ENCODE measurements around the gene MINDY1.

DNA sequence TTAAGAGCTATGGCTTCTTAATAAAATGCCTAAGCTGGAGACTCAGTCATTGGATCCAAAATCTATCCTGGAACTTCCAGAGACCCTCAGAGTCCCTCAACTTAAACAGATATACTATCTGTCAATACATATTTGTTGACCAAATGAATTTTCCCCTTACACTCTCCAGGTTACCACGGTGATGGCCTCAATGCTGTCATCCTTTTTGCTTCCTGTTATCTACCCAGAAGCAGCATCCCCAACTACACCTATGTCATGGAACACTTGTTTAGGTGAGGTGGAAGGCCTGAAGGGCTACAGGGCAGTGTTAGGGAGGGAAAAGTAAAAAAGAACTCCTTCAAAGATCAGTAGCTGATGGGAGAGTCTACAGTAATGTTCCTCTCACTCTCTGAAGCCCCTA, 36.5 kb upstream of the MINDY1 start:
- TF ChIP-seq POLR2A (IDR thresholded peaks at IDR 0.05; ENCODE audit: low read depth, low read length) (no peak), HDAC2 (IDR thresholded peaks at IDR 0.05) (no peak), SMC3 (IDR thresholded peaks at IDR 0.05; ENCODE audit: borderline replicate concordance, low read length) (no peak), CREB1 (IDR thresholded peaks at IDR 0.05; ENCODE audit: low read depth) (no peak), NRF1 (conservative IDR thresholded peaks at IDR 0.05; ENCODE audit: low read depth, low read length) (no peak)
- TF ChIP-seq, protein P1, sequence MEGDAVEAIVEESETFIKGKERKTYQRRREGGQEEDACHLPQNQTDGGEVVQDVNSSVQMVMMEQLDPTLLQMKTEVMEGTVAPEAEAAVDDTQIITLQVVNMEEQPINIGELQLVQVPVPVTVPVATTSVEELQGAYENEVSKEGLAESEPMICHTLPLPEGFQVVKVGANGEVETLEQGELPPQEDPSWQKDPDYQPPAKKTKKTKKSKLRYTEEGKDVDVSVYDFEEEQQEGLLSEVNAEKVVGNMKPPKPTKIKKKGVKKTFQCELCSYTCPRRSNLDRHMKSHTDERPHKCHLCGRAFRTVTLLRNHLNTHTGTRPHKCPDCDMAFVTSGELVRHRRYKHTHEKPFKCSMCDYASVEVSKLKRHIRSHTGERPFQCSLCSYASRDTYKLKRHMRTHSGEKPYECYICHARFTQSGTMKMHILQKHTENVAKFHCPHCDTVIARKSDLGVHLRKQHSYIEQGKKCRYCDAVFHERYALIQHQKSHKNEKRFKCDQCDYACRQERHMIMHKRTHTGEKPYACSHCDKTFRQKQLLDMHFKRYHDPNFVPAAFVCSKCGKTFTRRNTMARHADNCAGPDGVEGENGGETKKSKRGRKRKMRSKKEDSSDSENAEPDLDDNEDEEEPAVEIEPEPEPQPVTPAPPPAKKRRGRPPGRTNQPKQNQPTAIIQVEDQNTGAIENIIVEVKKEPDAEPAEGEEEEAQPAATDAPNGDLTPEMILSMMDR (IDR thresholded peaks at IDR 0.05 in 2 of 3, conservative IDR thresholded peaks at IDR 0.05 in 1 of 3; ENCODE audit: control insufficient read depth in 2 of 3, extremely low read depth in 1 of 3, insufficient read depth in 1 of 3, low read depth in 3 of 3, low read length in 3 of 3): no peak
- TF ChIP-seq, protein P2, sequence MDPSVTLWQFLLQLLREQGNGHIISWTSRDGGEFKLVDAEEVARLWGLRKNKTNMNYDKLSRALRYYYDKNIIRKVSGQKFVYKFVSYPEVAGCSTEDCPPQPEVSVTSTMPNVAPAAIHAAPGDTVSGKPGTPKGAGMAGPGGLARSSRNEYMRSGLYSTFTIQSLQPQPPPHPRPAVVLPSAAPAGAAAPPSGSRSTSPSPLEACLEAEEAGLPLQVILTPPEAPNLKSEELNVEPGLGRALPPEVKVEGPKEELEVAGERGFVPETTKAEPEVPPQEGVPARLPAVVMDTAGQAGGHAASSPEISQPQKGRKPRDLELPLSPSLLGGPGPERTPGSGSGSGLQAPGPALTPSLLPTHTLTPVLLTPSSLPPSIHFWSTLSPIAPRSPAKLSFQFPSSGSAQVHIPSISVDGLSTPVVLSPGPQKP (IDR thresholded peaks at IDR 0.05; ENCODE audit: low read depth, low read length): no peak
- TF ChIP-seq, protein P3, sequence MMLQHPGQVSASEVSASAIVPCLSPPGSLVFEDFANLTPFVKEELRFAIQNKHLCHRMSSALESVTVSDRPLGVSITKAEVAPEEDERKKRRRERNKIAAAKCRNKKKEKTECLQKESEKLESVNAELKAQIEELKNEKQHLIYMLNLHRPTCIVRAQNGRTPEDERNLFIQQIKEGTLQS (IDR thresholded peaks at IDR 0.05; ENCODE audit: borderline replicate concordance, extremely low read depth, low read depth, low read length): no peak
